GM13976 (cell line): ENCODE results near the gene CD99.

Experiments used
- DNase-seq: peaks from one replicate; pipeline ENCODE4 v3.0.0; 2012; ENCODE audit warnings: low spot score
- in situ Hi-C: fragments of 300-500 bp; cut with MboI; formaldehyde crosslinking; loops from one replicate; pipeline ENCODE4 v1.12.0; 2022; ENCODE audit warnings: low sequenced_read_pairs, mixed read lengths, inconsistent platforms; ENCODE audit not compliant: unreplicated experiment
- TF ChIP-seq, protein P1 (sequence below): IDR thresholded peaks from 2 replicates; pipeline ENCODE4 v1.5.1; 2012; ENCODE audit warnings: borderline replicate concordance, mild to moderate bottlenecking; ENCODE audit not compliant: insufficient read depth; ENCODE audit errors: extremely low read depth, missing control alignments, control extremely low read depth

The CD99 gene

DNA sequence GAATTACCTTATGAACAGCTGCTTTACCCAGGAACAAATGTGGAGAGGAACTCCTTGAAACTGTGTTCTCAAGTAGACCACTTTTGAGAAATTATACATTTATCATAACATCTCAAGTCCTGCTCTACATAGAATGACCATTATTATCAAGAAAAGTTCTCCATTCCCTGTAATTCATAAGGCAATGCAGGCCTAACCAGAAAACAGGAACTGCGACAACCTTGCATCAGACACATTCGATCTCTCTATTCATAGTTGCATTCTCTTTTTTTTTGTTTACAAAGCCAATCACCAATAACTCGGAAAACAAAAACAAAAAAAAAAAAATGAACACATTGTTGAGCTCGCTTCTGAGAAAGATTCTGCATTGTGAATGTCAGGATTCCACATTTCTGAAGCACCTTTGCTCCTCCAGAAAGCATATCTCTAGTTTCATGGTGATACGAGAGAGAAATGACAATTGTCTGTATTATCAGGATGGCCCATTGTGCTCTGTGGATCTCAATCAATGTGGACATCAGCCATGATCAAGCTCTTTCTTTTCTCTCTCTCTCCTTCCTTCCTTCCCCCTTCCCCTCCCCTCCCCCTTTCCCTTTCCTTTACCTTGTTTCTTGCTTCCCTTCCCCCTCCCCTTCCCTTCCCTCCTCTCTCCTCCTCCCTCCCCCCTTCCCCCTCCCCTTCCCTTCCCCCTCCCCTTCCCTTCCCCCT lies 32.4 kb upstream of the CD99 start:
- in situ Hi-C loops, result no loop called here
- no peak for DNase-seq
- TF ChIP-seq, protein P1, sequence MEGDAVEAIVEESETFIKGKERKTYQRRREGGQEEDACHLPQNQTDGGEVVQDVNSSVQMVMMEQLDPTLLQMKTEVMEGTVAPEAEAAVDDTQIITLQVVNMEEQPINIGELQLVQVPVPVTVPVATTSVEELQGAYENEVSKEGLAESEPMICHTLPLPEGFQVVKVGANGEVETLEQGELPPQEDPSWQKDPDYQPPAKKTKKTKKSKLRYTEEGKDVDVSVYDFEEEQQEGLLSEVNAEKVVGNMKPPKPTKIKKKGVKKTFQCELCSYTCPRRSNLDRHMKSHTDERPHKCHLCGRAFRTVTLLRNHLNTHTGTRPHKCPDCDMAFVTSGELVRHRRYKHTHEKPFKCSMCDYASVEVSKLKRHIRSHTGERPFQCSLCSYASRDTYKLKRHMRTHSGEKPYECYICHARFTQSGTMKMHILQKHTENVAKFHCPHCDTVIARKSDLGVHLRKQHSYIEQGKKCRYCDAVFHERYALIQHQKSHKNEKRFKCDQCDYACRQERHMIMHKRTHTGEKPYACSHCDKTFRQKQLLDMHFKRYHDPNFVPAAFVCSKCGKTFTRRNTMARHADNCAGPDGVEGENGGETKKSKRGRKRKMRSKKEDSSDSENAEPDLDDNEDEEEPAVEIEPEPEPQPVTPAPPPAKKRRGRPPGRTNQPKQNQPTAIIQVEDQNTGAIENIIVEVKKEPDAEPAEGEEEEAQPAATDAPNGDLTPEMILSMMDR, result no peak

DNA sequence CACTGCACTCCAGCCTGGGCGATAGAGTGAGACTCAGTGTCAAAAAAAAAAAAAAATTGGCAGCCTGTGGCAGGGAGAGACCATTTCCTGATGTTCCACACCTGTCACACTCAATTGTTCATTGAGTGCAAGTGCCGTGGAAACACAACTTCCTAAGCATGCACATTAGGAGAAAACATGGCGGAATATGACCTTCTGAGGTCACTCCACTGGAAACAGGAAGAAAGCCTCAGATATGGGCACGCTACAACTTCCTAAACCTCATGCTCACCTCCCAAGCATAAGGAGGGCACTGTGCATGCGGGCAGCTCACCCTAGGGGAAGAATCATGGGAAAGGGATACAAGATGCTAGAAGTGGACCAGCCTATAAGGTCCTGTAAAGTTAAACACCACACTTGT lies 28.5 kb upstream of the CD99 start:
- in situ Hi-C loops, result no loop called here
- TF ChIP-seq, protein P1, result no peak

GRCh38 chrX:2664502-2664901 lies 26.6 kb upstream of the CD99 start:
- DNase-seq, result no peak
- TF ChIP-seq, protein P1, result no peak
- in situ Hi-C loops, result no loop called here

More for the DNA sequence above, 28.5 kb upstream of the CD99 start:
- DNase-seq, result no peak

- TF ChIP-seq, protein P1, result no peak
- DNase-seq, result no peak
- in situ Hi-C loops, result no loop called here
Measured at GRCh38 chrX:2665387-2666304, 25.4 kb upstream of the CD99 start.

- in situ Hi-C loops, result no loop called here
- DNase-seq, result no peak
- TF ChIP-seq, protein P1, result no peak
Measured at GRCh38 chrX:2666491-2666890, 24.6 kb upstream of the CD99 start.

DNA sequence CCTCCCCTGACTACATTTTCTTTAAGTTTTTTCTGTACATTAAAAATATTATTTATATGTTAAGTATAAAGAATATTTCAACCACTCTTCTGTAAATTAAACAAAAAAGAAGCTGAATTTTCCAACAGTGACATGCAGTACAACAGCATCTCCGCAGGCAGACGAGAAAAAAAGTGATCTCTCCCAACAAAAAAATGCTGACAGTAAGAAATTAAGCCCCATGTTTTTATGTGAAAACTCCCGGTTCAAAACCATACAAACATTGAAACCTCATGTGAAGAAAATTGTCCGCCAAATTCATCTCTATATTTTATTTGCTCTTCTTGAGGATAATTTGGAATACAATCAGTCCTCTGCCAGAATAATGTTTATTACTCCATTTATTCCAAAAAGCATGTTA lies 20.1 kb upstream of the CD99 start:
- DNase-seq, result no peak
- in situ Hi-C loops, result no loop called here
- TF ChIP-seq, protein P1, result no peak
